ENCODE measurements around the gene G6PD.
"Not testable (repeated sequence)": the region's sequence is repeated elsewhere in the genome, so short reads cannot be mapped to it uniquely, and the experiment has no call there.

GRCh38 chrX:154575076-154575475 is 28.4 kb upstream of the G6PD start:
- not testable (repeated sequence) for TF ChIP-seq EP300, POLR2A (IDR thresholded peaks at IDR 0.05)
